Activated T-cell treated with anti-CD3 and anti-CD28 coated beads, Interleukin-2, amount 50 U/mL, for 72 hours (primary cell): ENCODE measurements around the gene CCDC159. TPM values are rescaled to one million over a fixed set of nuclear protein-coding genes. Genes with fewer than 3 reads are reported as not detected.
"Not testable (repeated sequence)": the region's sequence is repeated elsewhere in the genome, so short reads cannot be mapped to it uniquely, and the experiment has no call there.

Source experiments
- ATAC-seq, 2 donors: fragments of 150-1000 bp; cut with Tn5 transposase; replicated peaks in 1 of 2; 2 replicates each; pipeline ENCODE4 v1.10.0; 2021; ENCODE audit warnings: moderate library complexity in 2 of 2, mild to moderate bottlenecking in 1 of 2
- DNase-seq, 2 donors: peaks; one replicate each; pipeline ENCODE4 v3.0.0; 2021 to 2022; ENCODE audit warnings: mixed read lengths in 1 of 2
- H3K27ac Mint-ChIP-seq: one replicate; pipeline ENCODE4 v1.8.0; 2022; ENCODE audit warnings: mild to moderate bottlenecking, moderate library complexity, mixed read lengths
- H3K27me3 Mint-ChIP-seq: one replicate; pipeline ENCODE4 v1.8.0; 2022; ENCODE audit warnings: low read depth, mixed read lengths
- H3K36me3 Mint-ChIP-seq, 2 donors: one replicate each; pipeline ENCODE4 v1.8.0; 2022; ENCODE audit warnings: mixed read lengths in 2 of 2, mild to moderate bottlenecking in 1 of 2; ENCODE audit not compliant: insufficient read depth in 2 of 2
- H3K4me1 Mint-ChIP-seq: one replicate; pipeline ENCODE4 v1.8.0; 2022; ENCODE audit warnings: low read depth, mixed read lengths
- H3K4me3 Mint-ChIP-seq, 2 donors: one replicate each; pipeline ENCODE4 v1.8.0; 2022; ENCODE audit warnings: mild to moderate bottlenecking in 2 of 2, mixed read lengths in 2 of 2, moderate library complexity in 2 of 2
- H3K9me3 Mint-ChIP-seq, 2 donors: one replicate each; pipeline ENCODE4 v1.8.0; 2022; ENCODE audit warnings: mixed read lengths in 2 of 2
- total RNA-seq, 2 donors: library from RNA; stranded (reverse); gene quantifications; one replicate each; pipeline ENCODE4 v1.2.3, GENCODE V29; 2022

Gene CCDC159, protein sequence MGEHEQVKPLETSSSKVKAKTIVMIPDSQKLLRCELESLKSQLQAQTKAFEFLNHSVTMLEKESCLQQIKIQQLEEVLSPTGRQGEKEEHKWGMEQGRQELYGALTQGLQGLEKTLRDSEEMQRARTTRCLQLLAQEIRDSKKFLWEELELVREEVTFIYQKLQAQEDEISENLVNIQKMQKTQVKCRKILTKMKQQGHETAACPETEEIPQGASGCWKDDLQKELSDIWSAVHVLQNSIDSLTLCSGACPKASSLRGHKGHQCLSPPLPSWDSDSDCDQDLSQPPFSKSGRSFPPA
- total RNA-seq, result 10 to 100 TPM; 27.9 to 30.7 TPM

DNA sequence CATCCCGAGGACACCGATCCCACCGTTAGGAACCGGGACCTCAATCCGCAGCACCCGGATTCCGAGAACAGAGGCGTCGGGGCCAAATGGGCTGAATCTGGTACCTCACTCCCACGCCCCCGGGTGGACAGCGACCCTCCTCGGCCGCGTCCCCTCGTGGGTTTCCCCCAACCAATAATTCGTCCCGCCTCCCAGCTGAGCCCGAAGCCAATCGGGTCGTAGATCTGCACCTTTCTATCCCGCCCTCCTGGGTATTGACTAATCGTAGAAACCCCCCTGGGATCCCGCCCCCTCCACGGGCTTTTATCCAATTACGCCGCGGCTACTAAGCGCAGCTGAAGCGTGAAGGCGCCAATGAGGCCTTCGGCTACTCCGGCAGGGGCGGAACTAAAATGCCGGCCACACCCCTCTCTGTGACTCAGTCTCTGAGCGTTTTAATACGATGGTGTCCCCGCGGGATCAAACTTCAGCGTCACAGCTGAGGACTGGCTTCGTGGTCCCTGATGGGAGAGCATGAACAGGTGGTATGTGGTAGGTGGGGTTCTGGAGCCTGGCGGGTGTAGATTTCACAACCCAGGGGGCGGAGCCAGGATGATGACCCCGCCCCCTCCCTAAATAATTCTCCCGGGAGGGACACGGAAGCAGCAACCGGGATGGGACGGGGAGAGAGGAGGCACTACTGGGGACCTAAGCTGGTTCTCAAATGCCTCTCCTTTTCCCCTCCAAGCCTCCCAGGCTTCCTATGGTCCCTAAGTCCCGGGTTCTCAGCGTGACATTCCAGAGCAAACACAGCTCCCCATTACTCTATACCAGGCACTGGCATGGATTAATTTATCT is at the start of gene CCDC159, which contains the start of gene TMEM205:
Gene CCDC159 (plus strand): TSS at position 416 of the 837 bp plus-strand sequence. CDS start 88 bp downstream, at position 504.
Gene TMEM205 (minus strand): TSS at position 165 of the 837 bp plus-strand sequence. CDS start 649 bp downstream, outside the sequence.
- DNase-seq (peak; percentile 98 to 99), ATAC-seq (peak; percentile 96)
- H3K36me3 Mint-ChIP-seq, result peaks cover 4 to 6% of the 10 kb centered on the region in 2 donors
- H3K9me3 Mint-ChIP-seq, result peaks cover 2% of the 10 kb centered on the region in 2 donors
- H3K27me3 Mint-ChIP-seq, result no peaks in the 10 kb centered on the region
- peak within 1 kb of the TSS; percentile 88 for H3K27ac Mint-ChIP-seq
- H3K4me3 Mint-ChIP-seq, result peak within 1 kb of the TSS; percentile 95 to 96
- H3K4me1 Mint-ChIP-seq, result peaks cover 33% of the 10 kb centered on the region

DNA sequence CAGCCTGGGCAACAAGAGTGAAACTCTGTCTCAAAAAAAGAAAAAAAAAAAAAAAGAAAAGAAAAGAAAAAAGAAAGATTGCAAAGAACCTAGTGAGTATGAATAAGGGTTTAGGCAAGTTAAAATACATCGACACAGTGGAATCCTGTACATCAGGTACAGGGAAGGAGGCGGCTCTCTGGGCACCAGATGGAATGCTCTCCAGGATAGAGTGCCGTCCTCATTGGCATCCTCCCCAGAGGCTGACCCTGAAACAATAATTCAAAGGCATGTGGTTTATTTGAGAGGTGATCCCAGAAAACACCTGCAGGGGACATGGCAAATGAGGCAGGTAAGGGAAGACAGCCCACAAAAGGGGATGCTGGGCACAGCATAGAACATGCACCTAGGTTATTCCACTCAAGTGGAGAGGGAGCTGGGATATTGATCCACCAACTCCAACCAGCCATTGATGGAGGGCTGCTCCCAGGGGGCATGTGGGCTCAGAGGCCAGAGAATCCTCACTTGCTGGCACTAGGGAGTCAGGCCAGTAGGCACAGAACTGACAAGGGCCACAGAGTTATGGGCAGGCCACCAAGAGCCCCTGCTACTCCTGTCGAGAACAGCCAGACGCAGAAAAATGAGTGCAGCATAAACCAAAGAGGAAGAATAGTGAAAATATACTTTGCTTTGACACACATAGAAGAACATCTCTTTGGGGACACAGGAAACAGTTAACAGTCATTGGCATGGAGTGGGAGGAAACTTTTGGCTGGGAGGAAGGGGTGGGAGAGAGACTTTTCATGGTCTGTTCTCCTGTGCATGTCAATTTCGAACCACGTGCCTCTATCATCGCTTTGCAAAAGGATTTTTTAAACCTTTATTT is 46.1 kb upstream of the CCDC159 start:
- H3K27ac Mint-ChIP-seq, result no peak overlapping the region
- ATAC-seq (no peak), DNase-seq (no peak)
- no peaks in the 10 kb centered on the region for H3K9me3 Mint-ChIP-seq
- H3K27me3 Mint-ChIP-seq, result no peaks in the 10 kb centered on the region
- H3K36me3 Mint-ChIP-seq, result no peaks in the 10 kb centered on the region
- H3K4me3 Mint-ChIP-seq, result no peak overlapping the region
- no peaks in the 10 kb centered on the region for H3K4me1 Mint-ChIP-seq

DNA sequence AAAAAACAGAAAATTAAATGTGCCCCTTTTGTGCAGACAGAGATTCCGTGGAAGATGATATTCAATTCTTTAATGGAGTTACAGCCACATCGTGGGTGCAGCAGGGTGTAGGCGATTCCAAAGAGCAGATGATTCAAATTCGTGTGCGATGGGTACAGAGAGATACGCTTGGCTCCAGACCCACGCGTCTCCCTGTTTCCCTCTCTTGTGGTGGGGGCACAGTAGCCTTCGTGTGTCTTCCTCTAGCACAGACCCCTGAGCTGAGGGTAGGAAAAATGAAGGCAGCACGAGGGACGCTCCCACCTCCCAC is 45.6 kb upstream of the CCDC159 start:
- Mint-ChIP-seq H3K9me3 (no peaks in the 10 kb centered on the region), H3K27me3 (no peaks in the 10 kb centered on the region), H3K36me3 (no peaks in the 10 kb centered on the region), H3K27ac (no peak overlapping the region), H3K4me1 (no peaks in the 10 kb centered on the region), H3K4me3 (no peak overlapping the region)
- DNase-seq, result no peak
- ATAC-seq, result no peak

DNA sequence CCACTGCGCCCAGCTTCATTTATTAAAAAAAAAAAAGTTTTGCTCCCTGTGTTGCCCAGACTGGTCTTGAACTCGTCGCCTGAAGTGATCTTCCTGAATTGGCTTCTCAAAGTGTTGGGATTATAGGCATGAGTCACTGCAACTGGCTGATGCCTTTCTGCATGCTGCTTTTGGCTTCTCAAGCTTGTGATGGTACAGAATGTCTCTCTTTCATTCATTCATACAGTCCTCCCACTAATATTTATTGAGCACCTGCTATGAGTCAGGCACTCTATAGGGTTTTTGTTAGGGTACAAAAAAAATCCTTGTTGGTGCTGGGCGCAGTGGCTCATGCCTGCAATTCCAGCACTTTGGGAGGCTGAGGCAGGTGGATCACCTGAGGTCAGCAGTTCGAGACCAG is 41.4 kb upstream of the CCDC159 start:
- Mint-ChIP-seq H3K36me3 (no peaks in the 10 kb centered on the region), H3K9me3 (no peaks in the 10 kb centered on the region), H3K4me3 (no peak overlapping the region), H3K4me1 (no peaks in the 10 kb centered on the region), H3K27me3 (no peaks in the 10 kb centered on the region), H3K27ac (no peak overlapping the region)
- no peak for ATAC-seq
- no peak for DNase-seq

DNA sequence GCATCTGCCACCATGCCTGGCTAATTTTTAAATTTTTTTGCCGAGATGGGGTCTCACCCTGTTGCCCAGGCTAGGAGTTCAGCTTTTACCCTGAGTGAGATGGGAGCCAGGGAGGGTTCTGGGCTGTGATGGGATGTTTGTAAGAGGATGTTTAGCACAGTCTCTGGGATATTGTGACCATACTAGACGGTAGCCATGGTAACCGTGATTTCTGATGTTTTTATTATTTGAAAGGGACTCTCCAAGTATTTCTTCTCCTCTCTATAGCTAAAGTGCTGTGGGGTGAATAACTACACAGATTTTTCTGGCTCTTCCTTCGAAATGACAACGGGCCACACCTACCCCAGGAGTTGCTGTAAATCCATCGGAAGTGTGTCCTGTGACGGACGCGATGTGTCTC is 40.0 kb upstream of the CCDC159 start:
- ATAC-seq (no peak), DNase-seq (no peak)
- Mint-ChIP-seq H3K36me3 (no peaks in the 10 kb centered on the region), H3K9me3 (no peaks in the 10 kb centered on the region), H3K27ac (no peak overlapping the region), H3K27me3 (no peaks in the 10 kb centered on the region), H3K4me1 (no peaks in the 10 kb centered on the region), H3K4me3 (no peak overlapping the region)

DNA sequence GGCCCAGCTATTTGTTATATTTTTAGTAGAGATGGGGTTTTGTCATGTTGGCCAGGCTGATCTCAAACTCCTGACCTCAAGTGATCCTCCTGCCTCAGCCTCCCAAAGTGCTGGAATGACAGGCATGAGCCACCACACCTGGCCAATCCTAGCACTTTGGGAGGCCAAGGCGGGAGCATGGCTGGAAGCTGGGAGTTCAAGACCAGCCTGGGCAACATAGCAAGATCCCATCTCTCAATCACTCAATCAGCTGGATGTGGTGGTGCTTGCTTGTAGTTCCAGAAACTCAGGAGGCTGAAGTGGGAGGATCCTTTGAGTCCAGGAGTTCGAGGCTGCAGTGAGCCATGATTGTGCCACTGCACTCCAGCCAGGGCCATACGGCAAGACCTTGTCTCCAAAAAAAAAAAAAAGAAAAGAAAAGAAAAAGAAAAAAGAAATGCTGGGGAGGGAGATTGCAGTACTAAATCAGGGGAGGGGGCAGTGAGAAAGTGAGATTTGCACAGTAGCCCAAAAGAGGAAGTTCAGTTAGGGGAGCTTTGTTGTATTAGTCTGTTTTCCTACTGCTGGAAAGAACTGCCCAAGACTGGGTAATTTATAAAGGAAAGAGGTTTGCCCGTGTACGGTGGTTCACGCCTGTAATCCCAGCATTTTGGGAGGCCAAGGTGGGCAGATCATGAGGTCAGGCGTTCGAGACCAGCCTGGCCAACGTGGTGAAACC is 25.9 kb upstream of the CCDC159 start:
- not testable (repeated sequence) for DNase-seq, H3K9me3 Mint-ChIP-seq, H3K36me3 Mint-ChIP-seq, ATAC-seq, H3K4me3 Mint-ChIP-seq, H3K27ac Mint-ChIP-seq
- H3K4me1 Mint-ChIP-seq, result peaks cover 23% of the 10 kb centered on the region
- peaks cover 17% of the 10 kb centered on the region for H3K27me3 Mint-ChIP-seq

DNA sequence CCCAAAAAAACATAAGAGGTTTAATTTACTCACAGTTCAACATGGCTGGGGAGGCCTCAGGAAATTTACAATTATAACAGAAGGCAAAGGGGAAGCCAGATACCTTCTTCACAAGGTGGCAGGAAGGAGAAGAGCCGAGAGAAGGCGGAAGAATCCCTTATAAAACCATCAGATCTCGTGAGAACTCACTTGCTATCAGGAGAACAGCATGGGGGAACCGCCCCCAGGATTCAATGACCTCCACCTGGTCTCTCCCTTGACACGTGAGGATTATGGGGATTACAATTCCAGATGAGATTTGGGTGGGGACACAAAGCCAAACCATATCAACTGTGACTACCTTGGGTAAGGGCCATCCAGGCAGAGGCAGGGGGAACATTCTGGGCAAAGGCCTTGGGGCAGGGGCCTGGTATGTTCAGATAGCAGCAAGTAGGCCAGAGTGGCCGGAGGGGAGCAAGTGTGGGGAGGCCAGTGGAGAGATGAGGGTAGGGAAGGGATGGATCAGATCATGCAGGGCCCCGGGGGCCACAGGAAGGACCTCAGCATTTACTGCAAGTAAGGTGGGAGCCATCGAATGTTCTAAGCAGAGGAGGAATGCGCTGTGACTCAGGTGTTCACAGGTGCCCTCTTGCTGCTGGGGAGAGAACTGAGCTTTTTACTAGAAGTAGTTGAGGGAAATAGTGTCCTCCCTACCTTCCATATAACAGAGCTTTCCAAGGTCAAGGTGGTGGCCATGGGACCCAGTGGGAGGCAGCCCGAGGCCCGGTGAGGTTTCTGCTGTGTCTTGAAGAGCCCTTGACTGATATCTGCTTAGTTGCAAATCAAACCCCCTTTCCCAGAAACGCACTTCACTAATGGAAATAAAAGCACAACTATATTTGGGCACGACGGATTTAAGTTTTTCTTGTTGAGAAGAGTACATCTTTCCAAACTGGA is 24.9 kb upstream of the CCDC159 start:
- Mint-ChIP-seq H3K27ac (no peak overlapping the region), H3K9me3 (no peaks in the 10 kb centered on the region), H3K36me3 (peaks cover 0 to 2% of the 10 kb centered on the region in 2 donors), H3K27me3 (peaks cover 17% of the 10 kb centered on the region), H3K4me3 (no peak overlapping the region), H3K4me1 (peaks cover 23% of the 10 kb centered on the region)
- ATAC-seq, result no peak
- DNase-seq, result no peak

DNA sequence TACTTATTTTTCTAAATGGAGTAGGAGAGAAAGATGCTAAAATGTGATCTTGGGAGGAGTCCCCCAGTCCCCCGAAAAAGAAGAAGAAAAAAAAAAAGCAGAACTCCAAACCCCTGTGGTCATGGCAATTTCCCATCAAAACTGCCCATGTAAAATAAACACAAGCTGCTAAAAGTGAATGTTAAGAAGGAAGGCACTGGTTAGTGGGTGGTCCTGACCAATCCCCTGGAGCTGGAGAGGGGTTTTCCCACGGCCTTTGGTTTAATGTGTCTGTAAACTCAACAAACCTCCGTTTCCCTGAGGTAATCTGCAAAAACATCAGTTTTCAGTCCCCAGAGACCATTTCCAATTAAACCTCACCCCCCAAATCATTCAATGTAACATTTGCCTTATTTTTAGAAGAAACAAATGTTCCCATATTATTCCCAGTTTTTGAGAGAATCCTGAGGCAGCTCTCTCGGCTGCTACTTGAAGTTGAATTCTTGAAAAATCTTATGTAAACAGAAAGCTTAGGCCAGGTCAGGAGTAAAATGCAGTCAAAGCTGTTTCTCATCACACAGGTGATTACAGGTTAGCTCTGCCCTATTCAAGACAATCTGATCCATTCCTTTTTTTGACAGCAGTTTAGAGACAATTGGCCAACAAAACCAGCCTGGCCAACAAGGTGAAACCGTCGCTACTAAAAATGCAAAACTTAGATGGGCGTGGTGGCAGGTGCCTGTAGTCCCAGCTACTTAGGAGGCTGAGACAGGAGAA is 23.9 kb upstream of the CCDC159 start:
- Mint-ChIP-seq H3K27ac (no peak overlapping the region), H3K27me3 (peaks cover 17% of the 10 kb centered on the region), H3K4me3 (no peak overlapping the region), H3K9me3 (no peaks in the 10 kb centered on the region), H3K4me1 (peaks cover 23% of the 10 kb centered on the region), H3K36me3 (peaks cover 0 to 2% of the 10 kb centered on the region in 2 donors)
- ATAC-seq (no peak), DNase-seq (no peak)

DNA sequence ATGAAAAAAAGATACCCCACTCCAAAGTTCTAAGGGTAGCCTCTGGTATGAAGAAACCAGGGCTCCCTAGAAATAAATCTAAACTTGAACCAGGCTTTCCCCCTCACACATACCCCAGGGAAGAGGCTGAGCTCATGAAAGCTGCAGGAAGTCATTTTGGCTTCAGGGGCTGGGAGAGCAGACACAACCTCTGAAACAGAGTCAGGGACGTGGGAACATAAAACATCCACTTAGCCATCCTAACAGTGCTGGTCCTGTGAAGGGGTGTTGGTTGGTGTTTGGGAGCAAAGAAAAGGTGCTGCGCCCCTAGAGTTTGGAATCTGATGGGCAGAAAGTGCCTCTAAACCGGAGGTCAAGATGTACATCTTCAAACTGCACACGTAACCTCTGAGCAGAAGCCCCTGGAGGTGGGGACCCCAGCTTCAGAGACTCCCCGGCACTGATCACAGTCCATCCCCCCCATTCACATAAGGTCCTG is 22.7 kb upstream of the CCDC159 start:
- no peaks in the 10 kb centered on the region for H3K9me3 Mint-ChIP-seq
- peak overlapping the region; percentile 96 for H3K27ac Mint-ChIP-seq
- peaks cover 17% of the 10 kb centered on the region for H3K27me3 Mint-ChIP-seq
- peak overlapping the region; percentile 76 to 84 for H3K4me3 Mint-ChIP-seq
- H3K4me1 Mint-ChIP-seq, result peaks cover 23% of the 10 kb centered on the region
- ATAC-seq (no peak), DNase-seq (no peak)
- peaks cover 0 to 2% of the 10 kb centered on the region in 2 donors for H3K36me3 Mint-ChIP-seq

DNA sequence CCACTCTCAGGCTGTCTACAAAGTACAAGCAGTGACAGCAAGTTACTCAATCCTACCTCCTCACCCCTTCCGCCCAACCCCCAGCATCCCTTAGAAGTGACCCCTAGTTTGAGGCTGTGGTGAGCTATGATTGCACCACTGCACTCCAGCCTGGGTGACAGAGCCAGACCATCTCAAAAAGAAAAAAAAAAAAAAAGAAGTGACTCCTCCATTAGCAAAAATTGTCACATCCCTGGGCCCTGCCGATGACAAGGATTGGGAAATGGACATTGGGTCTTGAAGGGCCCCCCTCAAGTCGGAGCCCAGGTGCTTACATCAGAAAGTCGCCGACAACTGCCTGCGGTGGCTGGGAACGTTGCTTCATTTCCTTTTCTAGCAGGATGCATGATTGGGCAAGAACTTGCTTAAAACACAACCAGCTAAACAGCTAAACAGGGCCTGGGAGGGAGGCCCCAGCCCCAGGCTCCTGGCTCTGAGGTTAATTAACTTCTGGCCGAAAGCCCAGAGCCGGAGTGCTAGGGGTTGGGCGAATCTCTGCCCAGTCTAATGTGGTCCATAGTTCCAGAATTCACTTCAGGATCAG is 22.1 kb upstream of the CCDC159 start:
- ATAC-seq, result peak; percentile 87 to 93

More for the DNA sequence above, 22.1 kb upstream of the CCDC159 start:
- H3K4me1 Mint-ChIP-seq, result peaks cover 23% of the 10 kb centered on the region
- no peaks in the 10 kb centered on the region for H3K9me3 Mint-ChIP-seq
- peak; percentile 56 to 68 for DNase-seq
- H3K36me3 Mint-ChIP-seq, result peaks cover 0 to 2% of the 10 kb centered on the region in 2 donors
- peaks cover 17% of the 10 kb centered on the region for H3K27me3 Mint-ChIP-seq
- peak overlapping the region; percentile 76 to 84 for H3K4me3 Mint-ChIP-seq
- peak overlapping the region; percentile 96 for H3K27ac Mint-ChIP-seq
